GM23338 (cell line): ENCODE results near the gene MFF. TPM values are rescaled to one million over a fixed set of nuclear protein-coding genes. Genes with fewer than 3 reads are reported as not detected.
A peak's percentile ranks its signal among the peaks of the same experiment; 100 is the strongest.

Experiments used
- ATAC-seq: fragments of 200-7000 bp; cut with Tn5 transposase; 3 replicates; pipeline ENCODE4 v1.9.1; 2020
- DNase-seq: peaks from one replicate; pipeline ENCODE4 v3.0.0-alpha.2; 2015; ENCODE audit warnings: low spot score
- H2AFZ ChIP-seq: fragments of 200-600 bp; sonication (generic); 2 replicates; pipeline ENCODE4 v1.8.0; 2016; ENCODE audit warnings: antibody characterized with exemption, mild to moderate bottlenecking, moderate library complexity
- H3F3A ChIP-seq: fragments of 200-600 bp; sonication (generic); replicated peaks from 2 replicates; pipeline ENCODE4 v1.8.0; 2017; ENCODE audit warnings: antibody characterized with exemption, mixed run types, low read depth
- H3K27ac ChIP-seq: fragments of 200-600 bp; sonication (generic); 2 replicates; pipeline ENCODE4 v1.6.1; 2016; ENCODE audit warnings: low read depth
- H3K27me3 ChIP-seq: fragments of 200-600 bp; sonication (generic); 2 replicates; pipeline ENCODE4 v1.8.0; 2016; ENCODE audit warnings: mild to moderate bottlenecking, mixed run types, moderate library complexity; ENCODE audit not compliant: insufficient read depth
- H3K36me3 ChIP-seq: fragments of 200-600 bp; sonication (generic); 2 replicates; pipeline ENCODE4 v1.8.0; 2016; ENCODE audit warnings: mild to moderate bottlenecking; ENCODE audit not compliant: insufficient read depth
- H3K4me1 ChIP-seq: fragments of 200-600 bp; sonication (generic); 2 replicates; pipeline ENCODE4 v1.8.0; 2016; ENCODE audit warnings: mild to moderate bottlenecking, moderate library complexity; ENCODE audit not compliant: insufficient read depth
- H3K4me2 ChIP-seq: fragments of 200-600 bp; sonication (generic); 2 replicates; pipeline ENCODE4 v1.7.1; 2017; ENCODE audit warnings: mixed run types
- H3K4me3 ChIP-seq: fragments of 200-600 bp; sonication (generic); 2 replicates; pipeline ENCODE4 v1.6.1; 2016; ENCODE audit warnings: mixed run types
- H3K79me2 ChIP-seq: fragments of 200-600 bp; sonication (generic); replicated peaks from 2 replicates; pipeline ENCODE4 v1.8.0; 2017; ENCODE audit warnings: mild to moderate bottlenecking; ENCODE audit not compliant: insufficient read depth
- H3K9me2 ChIP-seq: fragments of 200-600 bp; sonication (generic); 2 replicates; pipeline ENCODE4 v1.8.0; 2017; ENCODE audit not compliant: insufficient read depth
- H4K20me1 ChIP-seq: fragments of 200-600 bp; sonication (generic); replicated peaks from 2 replicates; pipeline ENCODE4 v1.8.0; 2017; ENCODE audit warnings: mild to moderate bottlenecking; ENCODE audit not compliant: insufficient read depth
- H3K27ac Mint-ChIP-seq: 2 replicates; pipeline ENCODE4 v1.8.0; 2020; ENCODE audit warnings: inconsistent platforms, mild to moderate bottlenecking, moderate library complexity, mixed read lengths
- H3K27me3 Mint-ChIP-seq: 3 replicates; pipeline ENCODE4 v1.8.0; 2022; ENCODE audit warnings: low read depth, mild to moderate bottlenecking, moderate library complexity, mixed read lengths, inconsistent platforms; ENCODE audit not compliant: insufficient read depth, poor library complexity
- H3K36me3 Mint-ChIP-seq: 3 replicates; pipeline ENCODE4 v1.8.0; 2021; ENCODE audit warnings: low read depth, mild to moderate bottlenecking, inconsistent platforms, moderate library complexity, mixed read lengths
- H3K4me1 Mint-ChIP-seq: 3 replicates; pipeline ENCODE4 v1.8.0; 2020; ENCODE audit warnings: mild to moderate bottlenecking, inconsistent platforms, mixed read lengths
- H3K4me3 Mint-ChIP-seq: 3 replicates; pipeline ENCODE4 v1.8.0; 2021; ENCODE audit warnings: moderate library complexity, mild to moderate bottlenecking, inconsistent platforms, mixed read lengths
- H3K9me3 Mint-ChIP-seq: 3 replicates; pipeline ENCODE4 v1.8.0; 2020; ENCODE audit warnings: moderate library complexity, mild to moderate bottlenecking, inconsistent platforms, mixed read lengths
- CREB1 ChIP-seq: fragments of 250-450 bp; sonication (Bioruptor Pico); IDR thresholded peaks from 2 replicates; pipeline ENCODE4 v1.5.0; 2020; ENCODE audit warnings: low read depth, mild to moderate bottlenecking, moderate library complexity
- ETS1 ChIP-seq: IDR thresholded peaks from 2 replicates; pipeline ENCODE4 v1.6.1; 2016; ENCODE audit warnings: antibody characterized with exemption
- EZH2 ChIP-seq: fragments of 200-600 bp; sonication (generic); IDR thresholded peaks from one replicate; pipeline ENCODE4 v1.8.0; 2017; ENCODE audit warnings: antibody characterized with exemption, mild to moderate bottlenecking, low read depth; ENCODE audit not compliant: unreplicated experiment
- EZH2phosphoT487 ChIP-seq: fragments of 200-600 bp; sonication (generic); IDR thresholded peaks from one replicate; pipeline ENCODE4 v1.8.1; 2018; ENCODE audit warnings: antibody characterized with exemption; ENCODE audit not compliant: unreplicated experiment
- JUNB ChIP-seq: IDR thresholded peaks from one replicate; pipeline ENCODE4 v1.6.1; 2016; ENCODE audit warnings: antibody characterized with exemption; ENCODE audit not compliant: unreplicated experiment
- NANOG ChIP-seq: IDR thresholded peaks from 2 replicates; pipeline ENCODE4 v1.6.1; 2016; ENCODE audit warnings: antibody characterized with exemption, borderline replicate concordance
- POLR2AphosphoS5 ChIP-seq: IDR thresholded peaks from 2 replicates; pipeline ENCODE4 v1.6.1; 2016; ENCODE audit warnings: antibody characterized with exemption, low read depth
- REST ChIP-seq: IDR thresholded peaks from one replicate; pipeline ENCODE4 v1.6.1; 2018; ENCODE audit warnings: antibody characterized with exemption; ENCODE audit not compliant: unreplicated experiment
- STAT1 ChIP-seq: IDR thresholded peaks from one replicate; pipeline ENCODE4 v1.6.1; 2016; ENCODE audit warnings: antibody characterized with exemption; ENCODE audit not compliant: unreplicated experiment
- polyA plus RNA-seq: library from polyadenylated mRNA; unstranded; fragments of >200 nt; fragmentation: Nextera tagmentation; extraction: Ambion mirVana; gene quantifications from 2 replicates; pipeline ENCODE4 v1.2.1, GENCODE V29; 2016
- total RNA-seq: library from RNA; depleted of rRNA; stranded (reverse); fragments of >200 nt; shearing (Covaris generic); gene quantifications from 2 replicates; pipeline ENCODE4 v1.2.3, GENCODE V29; 2014

MFF gene
- total and polyA plus RNA-seq, 2 experiments from 2014 or later = 112 to 161 TPM

GRCh38 chr2:227324995-227325838 is at the start of gene MFF (continued):
- TF ChIP-seq ETS1 (peak; percentile 86), CREB1 (CRISPR knock-in tag) (peak; percentile 86)

GRCh38 chr2:227280895-227281294 is 44.2 kb upstream of the MFF start:
- Mint-ChIP-seq H3K27ac (no peak overlapping the region), H3K36me3 (0 out of 3 replicates have a peak, but pooled peaks cover 3% of the 10 kb centered on the region), H3K27me3 (peaks cover 3% of the 10 kb centered on the region), H3K9me3 (no peaks in the 10 kb centered on the region), H3K4me3 (no peak overlapping the region), H3K4me1 (no peaks in the 10 kb centered on the region; the same call in 2 of the 3 replicates)
- Histone ChIP-seq H3K27ac (no peak overlapping the region), H3F3A (no peaks in the 10 kb centered on the region), H2AFZ (no peak overlapping the region), H3K9me2 (0 out of 2 replicates have a peak, but pooled peaks cover 6% of the 10 kb centered on the region), H3K36me3 (no peaks in the 10 kb centered on the region), H3K79me2 (no peaks in the 10 kb centered on the region), H3K4me3 (no peak overlapping the region), H3K27me3 (no peaks in the 10 kb centered on the region), H4K20me1 (no peaks in the 10 kb centered on the region), H3K4me2 (no peak overlapping the region), H3K4me1 (no peaks in the 10 kb centered on the region)
- ATAC-seq (no peak), DNase-seq (no peak)
- TF ChIP-seq REST (peak; percentile 65), POLR2AphosphoS5 (no peak), STAT1 (no peak)

GRCh38 chr2:227285741-227286236 is 39.3 kb upstream of the MFF start:
- ATAC-seq (no peak), DNase-seq (no peak)
- no peaks in the 10 kb centered on the region for H3F3A ChIP-seq
- no peak overlapping the region for H3K4me2 ChIP-seq
- Mint-ChIP-seq H3K4me1 (no peaks in the 10 kb centered on the region; the same call in 2 of the 3 replicates), H3K27ac (no peak overlapping the region), H3K27me3 (peaks cover 3% of the 10 kb centered on the region), H3K36me3 (no peaks in the 10 kb centered on the region), H3K4me3 (no peak overlapping the region), H3K9me3 (no peaks in the 10 kb centered on the region)
- no peaks in the 10 kb centered on the region for H3K9me2 ChIP-seq
- H4K20me1 ChIP-seq = no peaks in the 10 kb centered on the region
- no peaks in the 10 kb centered on the region for H3K27me3 ChIP-seq
- H3K27ac ChIP-seq = no peak overlapping the region
- H3K36me3 ChIP-seq = no peaks in the 10 kb centered on the region
- no peak overlapping the region for H2AFZ ChIP-seq
- H3K79me2 ChIP-seq = no peaks in the 10 kb centered on the region
- no peak overlapping the region for H3K4me3 ChIP-seq
- no peaks in the 10 kb centered on the region for H3K4me1 ChIP-seq
- TF ChIP-seq NANOG = no peak
- no peak for TF ChIP-seq POLR2AphosphoS5
- no peak for TF ChIP-seq EZH2
- TF ChIP-seq JUNB = no peak
- TF ChIP-seq EZH2phosphoT487 = no peak
- TF ChIP-seq CREB1 (CRISPR knock-in tag) = no peak
- TF ChIP-seq REST = no peak
